ENCODE results near the gene PLIN5.
A peak's percentile ranks its signal among the peaks of the same experiment; 100 is the strongest.

Gene PLIN5

DNA sequence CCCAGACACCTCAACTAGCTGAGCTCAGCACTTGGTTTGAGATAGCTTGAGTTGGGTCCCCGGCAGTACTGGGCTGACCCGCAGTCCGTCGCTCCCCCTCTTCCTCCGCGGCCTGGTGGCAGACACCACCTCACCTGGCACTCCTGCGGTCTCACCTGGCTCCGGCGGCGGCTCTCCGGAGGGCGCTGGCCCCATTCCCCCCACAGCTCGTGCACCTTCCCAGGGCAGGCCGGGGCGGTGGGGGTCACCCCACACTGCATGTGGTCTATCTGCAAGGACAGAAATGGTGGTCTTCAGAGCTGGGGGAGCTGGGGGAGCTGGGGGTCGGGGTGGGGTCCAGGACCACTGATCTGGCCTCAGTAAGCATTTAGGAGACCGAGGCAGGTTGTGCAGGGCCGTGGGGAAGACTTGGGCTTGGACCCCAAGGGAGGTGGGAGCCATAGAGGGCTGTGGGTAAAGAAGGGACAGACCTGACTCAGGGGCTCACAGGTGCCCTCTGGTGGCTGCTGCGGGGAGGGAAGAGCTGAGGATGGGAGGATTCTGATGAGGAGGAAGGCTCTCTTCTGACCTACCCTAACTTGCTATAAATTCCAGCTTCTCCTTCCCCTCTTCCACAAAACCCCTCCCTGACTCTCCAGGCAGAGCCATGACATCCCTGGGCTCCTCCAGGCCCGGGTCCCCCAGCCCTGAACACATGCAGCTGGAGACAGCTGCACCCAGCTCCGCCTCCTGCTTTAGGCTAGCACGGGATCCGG lies 10.0 kb downstream of the PLIN5 start:
- H4K20me1 ChIP-seq (ENCODE audit: insufficient read depth): no peaks in the 10 kb centered on the region
- H3K4me2 ChIP-seq: no peak overlapping the region
- no peak overlapping the region for H3K4me3 ChIP-seq (IDR thresholded peaks at IDR 0.05; ENCODE audit: insufficient read depth, low read depth, low read length)
- no peaks in the 10 kb centered on the region for H3K36me3 ChIP-seq (ENCODE audit: insufficient read depth)
- no peak overlapping the region for H3K27ac ChIP-seq
- H3K9ac ChIP-seq: no peak overlapping the region
- H3K27me3 ChIP-seq (ENCODE audit: insufficient read depth, low read depth): peaks cover 57% of the 10 kb centered on the region
- TF ChIP-seq, protein P1, sequence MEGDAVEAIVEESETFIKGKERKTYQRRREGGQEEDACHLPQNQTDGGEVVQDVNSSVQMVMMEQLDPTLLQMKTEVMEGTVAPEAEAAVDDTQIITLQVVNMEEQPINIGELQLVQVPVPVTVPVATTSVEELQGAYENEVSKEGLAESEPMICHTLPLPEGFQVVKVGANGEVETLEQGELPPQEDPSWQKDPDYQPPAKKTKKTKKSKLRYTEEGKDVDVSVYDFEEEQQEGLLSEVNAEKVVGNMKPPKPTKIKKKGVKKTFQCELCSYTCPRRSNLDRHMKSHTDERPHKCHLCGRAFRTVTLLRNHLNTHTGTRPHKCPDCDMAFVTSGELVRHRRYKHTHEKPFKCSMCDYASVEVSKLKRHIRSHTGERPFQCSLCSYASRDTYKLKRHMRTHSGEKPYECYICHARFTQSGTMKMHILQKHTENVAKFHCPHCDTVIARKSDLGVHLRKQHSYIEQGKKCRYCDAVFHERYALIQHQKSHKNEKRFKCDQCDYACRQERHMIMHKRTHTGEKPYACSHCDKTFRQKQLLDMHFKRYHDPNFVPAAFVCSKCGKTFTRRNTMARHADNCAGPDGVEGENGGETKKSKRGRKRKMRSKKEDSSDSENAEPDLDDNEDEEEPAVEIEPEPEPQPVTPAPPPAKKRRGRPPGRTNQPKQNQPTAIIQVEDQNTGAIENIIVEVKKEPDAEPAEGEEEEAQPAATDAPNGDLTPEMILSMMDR (conservative IDR thresholded peaks at IDR 0.05; ENCODE audit: low read depth, low read length): peak; percentile 58
- no peaks in the 10 kb centered on the region for H3K79me2 ChIP-seq (ENCODE audit: insufficient read depth, low read depth)
- no peaks in the 10 kb centered on the region for H3K4me1 ChIP-seq (ENCODE audit: low read depth, poor library complexity, severe bottlenecking)
- no peak overlapping the region for H2AFZ ChIP-seq (ENCODE audit: low read depth)

DNA sequence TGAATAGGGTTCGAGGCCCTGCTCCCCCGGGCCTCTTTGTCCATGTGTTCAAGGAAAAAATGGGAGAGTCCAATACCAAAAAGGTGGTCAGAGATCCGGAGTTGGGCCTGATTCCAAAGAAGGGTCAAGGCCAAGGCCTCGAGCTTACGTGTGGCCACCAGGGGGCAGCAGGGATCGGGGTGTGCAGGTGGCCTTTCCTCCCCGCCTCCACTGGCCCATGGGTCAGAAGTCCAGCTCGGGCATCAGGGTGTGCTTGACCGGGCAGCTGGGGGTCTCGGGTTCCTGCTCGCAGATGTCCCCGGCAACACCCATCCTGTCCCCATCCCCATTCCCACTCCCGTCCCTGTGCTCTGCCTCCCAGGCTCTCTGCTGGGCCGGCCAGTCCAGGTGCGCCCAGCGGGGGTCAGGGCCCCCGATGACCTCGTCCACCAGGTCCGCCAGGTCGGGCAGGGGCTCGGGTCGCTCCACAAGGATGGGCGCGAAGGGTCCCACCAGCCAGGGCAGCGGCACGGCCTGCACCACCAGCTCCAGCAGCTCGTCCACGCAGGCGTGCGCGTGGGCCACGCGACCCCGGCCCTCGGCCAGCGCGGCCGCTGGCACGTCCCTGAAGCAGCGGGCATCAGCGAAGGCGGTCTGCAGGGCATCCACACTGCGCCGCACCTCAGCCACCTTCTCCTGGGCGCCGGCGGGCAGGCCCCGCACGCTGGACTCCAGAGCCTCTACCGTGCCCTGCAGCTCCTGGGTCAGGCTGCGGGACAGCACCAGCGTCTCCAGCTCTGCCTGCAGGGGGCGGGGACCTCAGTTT lies 11.5 kb downstream of the PLIN5 start:
- Histone ChIP-seq H3K4me3 (IDR thresholded peaks at IDR 0.05; ENCODE audit: insufficient read depth, low read depth, low read length) (no peak overlapping the region), H3K9ac (no peak overlapping the region)

DNA sequence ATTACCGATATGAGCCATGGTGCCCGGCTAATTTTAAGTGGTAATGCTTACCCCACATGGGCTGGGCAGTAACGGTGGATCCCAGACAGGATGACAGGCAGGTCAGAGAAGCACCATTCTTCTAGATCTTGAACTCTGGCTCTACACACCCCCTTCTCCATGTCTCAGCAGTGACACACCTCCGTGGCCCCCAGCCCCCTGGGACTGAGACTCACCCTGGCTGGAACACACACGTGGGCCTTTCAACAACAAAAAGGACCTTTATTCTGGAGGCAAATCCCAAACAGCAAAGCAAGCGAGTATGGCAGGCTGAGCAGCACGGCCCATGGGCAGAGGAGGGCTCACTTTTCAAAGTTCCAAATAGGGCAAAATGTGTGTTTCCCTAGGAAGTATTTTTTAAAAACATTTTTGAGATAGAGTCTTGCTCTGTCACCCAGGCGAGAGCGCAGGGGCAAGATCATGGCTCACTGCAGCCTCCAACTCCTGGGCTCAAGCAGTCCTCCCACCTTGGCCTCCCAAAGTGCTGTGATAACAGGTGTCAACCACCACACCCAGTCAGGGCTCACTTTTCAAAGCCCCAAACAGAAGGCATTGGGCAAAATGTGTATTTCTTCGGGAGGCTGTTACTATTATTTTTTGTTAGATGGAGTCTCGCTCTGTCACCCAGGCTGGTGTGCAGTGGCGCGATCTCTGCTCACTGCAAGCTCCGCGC lies 12.6 kb downstream of the PLIN5 start:
- H3K4me1 ChIP-seq (ENCODE audit: low read depth, poor library complexity, severe bottlenecking): no peaks in the 10 kb centered on the region
- no peaks in the 10 kb centered on the region for H3K36me3 ChIP-seq (ENCODE audit: insufficient read depth)
- no peak overlapping the region for H3K4me3 ChIP-seq (IDR thresholded peaks at IDR 0.05; ENCODE audit: insufficient read depth, low read depth, low read length)
- no peak overlapping the region for H3K27ac ChIP-seq
- no peak overlapping the region for H3K9ac ChIP-seq
- H4K20me1 ChIP-seq (ENCODE audit: insufficient read depth): no peaks in the 10 kb centered on the region
- no peak overlapping the region for H3K4me2 ChIP-seq
- no peak overlapping the region for H2AFZ ChIP-seq (ENCODE audit: low read depth)
- TF ChIP-seq, protein P1 (conservative IDR thresholded peaks at IDR 0.05; ENCODE audit: low read depth, low read length): no peak
- no peaks in the 10 kb centered on the region for H3K79me2 ChIP-seq (ENCODE audit: insufficient read depth, low read depth)
- peaks cover 72% of the 10 kb centered on the region for H3K27me3 ChIP-seq (ENCODE audit: insufficient read depth, low read depth)

More for the DNA sequence above, 11.5 kb downstream of the PLIN5 start:
- no peaks in the 10 kb centered on the region for H3K4me1 ChIP-seq (ENCODE audit: low read depth, poor library complexity, severe bottlenecking)
- H4K20me1 ChIP-seq (ENCODE audit: insufficient read depth): no peaks in the 10 kb centered on the region
- H3K4me2 ChIP-seq: no peak overlapping the region
- no peaks in the 10 kb centered on the region for H3K79me2 ChIP-seq (ENCODE audit: insufficient read depth, low read depth)
- H3K27me3 ChIP-seq (ENCODE audit: insufficient read depth, low read depth): peaks cover 66% of the 10 kb centered on the region
- no peak overlapping the region for H2AFZ ChIP-seq (ENCODE audit: low read depth)
- H3K36me3 ChIP-seq (ENCODE audit: insufficient read depth): no peaks in the 10 kb centered on the region
- no peak overlapping the region for H3K27ac ChIP-seq
- TF ChIP-seq, protein P1 (conservative IDR thresholded peaks at IDR 0.05; ENCODE audit: low read depth, low read length): peak; percentile 76

DNA sequence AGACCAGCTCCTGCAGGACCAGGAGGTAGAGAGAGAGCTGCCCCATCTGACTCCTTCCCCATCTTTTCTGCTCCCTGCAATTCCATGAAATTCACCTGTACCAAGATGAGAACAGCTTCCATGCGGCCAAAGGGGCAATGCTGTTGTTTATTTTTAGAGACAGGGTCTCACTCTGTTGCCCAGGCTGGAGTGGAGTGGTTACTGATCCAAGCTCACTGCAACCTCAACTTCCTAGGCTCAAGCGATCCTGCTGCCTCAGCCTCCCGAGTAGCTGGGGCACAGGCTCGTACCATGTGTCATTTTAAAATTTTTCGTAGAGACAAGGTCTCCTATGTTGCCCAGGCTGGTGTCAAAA lies 13.2 kb downstream of the PLIN5 start:
- Histone ChIP-seq H2AFZ (ENCODE audit: low read depth) (no peak overlapping the region), H3K79me2 (ENCODE audit: insufficient read depth, low read depth) (no peaks in the 10 kb centered on the region), H3K27me3 (ENCODE audit: insufficient read depth, low read depth) (peaks cover 71% of the 10 kb centered on the region), H3K4me3 (IDR thresholded peaks at IDR 0.05; ENCODE audit: insufficient read depth, low read depth, low read length) (no peak overlapping the region), H3K36me3 (ENCODE audit: insufficient read depth) (no peaks in the 10 kb centered on the region), H3K9ac (no peak overlapping the region), H3K4me1 (ENCODE audit: low read depth, poor library complexity, severe bottlenecking) (no peaks in the 10 kb centered on the region), H3K4me2 (no peak overlapping the region), H3K27ac (no peak overlapping the region), H4K20me1 (ENCODE audit: insufficient read depth) (no peaks in the 10 kb centered on the region)
- TF ChIP-seq, protein P1 (conservative IDR thresholded peaks at IDR 0.05; ENCODE audit: low read depth, low read length): no peak
